HEK293T (cell line): ENCODE measurements around the gene MFSD2A.
A peak's percentile ranks its signal among the peaks of the same experiment; 100 is the strongest.

ENCODE experiments used
- CTCF ChIA-PET: fragments of 350-600 bp; formaldehyde crosslinking; extraction: SDS; loops from one replicate; lab custom pipeline; 2021; ENCODE audit warnings: antibody characterized with exemption, inconsistent platforms; lab: Yijun Ruan, JAX
- POLR2A ChIA-PET: fragments of 350-600 bp; formaldehyde crosslinking; extraction: SDS; loops from one replicate; lab custom pipeline; 2020; ENCODE audit warnings: antibody characterized with exemption, inconsistent platforms; lab: Yijun Ruan, JAX
- DNase-seq: peaks from one replicate; pipeline ENCODE4 v3.0.0; 2012; ENCODE audit warnings: mixed read lengths; ENCODE audit errors: extremely low spot score
- ARNT ChIP-seq: fragments of 450-650 bp; IDR thresholded peaks from 2 replicates; pipeline ENCODE4 v1.6.1; 2017; ENCODE audit warnings: mild to moderate bottlenecking
- BHLHE40 ChIP-seq: fragments of 450-650 bp; IDR thresholded peaks from 2 replicates; pipeline ENCODE4 v1.6.1; 2016; ENCODE audit warnings: mild to moderate bottlenecking, moderate library complexity, borderline replicate concordance
- CTBP1 ChIP-seq: fragments of 450-650 bp; IDR thresholded peaks from 2 replicates; pipeline ENCODE4 v1.6.1; 2016; ENCODE audit warnings: borderline replicate concordance
- ELF4 ChIP-seq: fragments of 450-650 bp; IDR thresholded peaks from 2 replicates; pipeline ENCODE4 v1.6.1; 2017; ENCODE audit warnings: antibody characterized with exemption
- FOXA1 ChIP-seq: fragments of 450-650 bp; IDR thresholded peaks from 2 replicates; pipeline ENCODE4 v1.6.1; 2016; ENCODE audit warnings: mild to moderate bottlenecking
- FOXK2 ChIP-seq: fragments of 450-650 bp; IDR thresholded peaks from 2 replicates; pipeline ENCODE4 v1.6.1; 2016; ENCODE audit warnings: mild to moderate bottlenecking
- FOXM1 ChIP-seq: fragments of 450-650 bp; IDR thresholded peaks from 2 replicates; pipeline ENCODE4 v1.6.1; 2017; ENCODE audit warnings: mild to moderate bottlenecking, borderline replicate concordance
- HDGF ChIP-seq: fragments of 450-650 bp; IDR thresholded peaks from 2 replicates; pipeline ENCODE4 v1.6.1; 2017; ENCODE audit warnings: antibody characterized with exemption, borderline replicate concordance
- L3MBTL2 ChIP-seq: fragments of 450-650 bp; conservative IDR thresholded peaks from 2 replicates; pipeline ENCODE4 v1.6.1; 2016; ENCODE audit warnings: mild to moderate bottlenecking
- LEF1 ChIP-seq: fragments of 450-650 bp; IDR thresholded peaks from 2 replicates; pipeline ENCODE4 v1.6.1; 2017; ENCODE audit warnings: mild to moderate bottlenecking, borderline replicate concordance
- NFRKB ChIP-seq: fragments of 450-650 bp; IDR thresholded peaks from 2 replicates; pipeline ENCODE4 v1.6.1; 2016; ENCODE audit warnings: mild to moderate bottlenecking, moderate library complexity
- SP1 ChIP-seq: fragments of 450-650 bp; IDR thresholded peaks from 2 replicates; pipeline ENCODE4 v1.6.1; 2017
- SUZ12 ChIP-seq: fragments of 450-650 bp; IDR thresholded peaks from 2 replicates; pipeline ENCODE4 v1.6.1; 2016; ENCODE audit warnings: mild to moderate bottlenecking
- TARDBP ChIP-seq: fragments of 450-650 bp; IDR thresholded peaks from 2 replicates; pipeline ENCODE4 v1.6.1; 2016
- ZNF384 ChIP-seq: fragments of 450-650 bp; IDR thresholded peaks from 2 replicates; pipeline ENCODE4 v1.6.1; 2016
- TF ChIP-seq, protein P1 (sequence below): fragments of 450-650 bp; IDR thresholded peaks from 2 replicates; pipeline ENCODE4 v1.6.1; 2016

Gene MFSD2A

DNA sequence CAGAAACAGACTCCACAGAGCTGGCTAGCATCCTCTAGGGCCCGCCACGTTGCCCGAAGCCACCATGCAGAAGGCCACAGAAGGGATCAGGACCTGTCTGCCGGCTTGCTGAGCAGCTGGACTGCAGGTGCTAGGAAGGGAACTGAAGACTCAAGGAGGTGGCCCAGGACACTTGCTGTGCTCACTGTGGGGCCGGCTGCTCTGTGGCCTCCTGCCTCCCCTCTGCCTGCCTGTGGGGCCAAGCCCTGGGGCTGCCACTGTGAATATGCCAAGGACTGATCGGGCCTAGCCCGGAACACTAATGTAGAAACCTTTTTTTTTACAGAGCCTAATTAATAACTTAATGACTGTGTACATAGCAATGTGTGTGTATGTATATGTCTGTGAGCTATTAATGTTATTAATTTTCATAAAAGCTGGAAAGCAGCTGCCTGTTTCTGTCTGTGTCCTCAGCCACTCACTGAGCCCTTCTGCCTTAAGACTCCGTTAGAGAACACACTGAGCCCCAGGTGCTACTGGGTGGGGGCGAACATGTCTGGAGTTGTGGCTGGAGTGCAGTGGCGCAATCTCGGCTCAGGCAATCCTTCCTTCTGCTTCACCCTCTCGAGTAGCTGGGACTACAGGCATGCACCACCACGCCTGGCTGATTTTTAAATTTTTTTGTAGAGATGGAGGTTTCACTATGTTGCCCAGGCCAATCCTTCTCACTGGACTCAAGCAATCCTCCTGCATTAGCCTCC, 14.8 kb downstream of the MFSD2A start:
- DNase-seq = no peak
- POLR2A ChIA-PET = no interaction called here
- CTCF ChIA-PET = interaction anchor here (1.0 to 1.5 kb wide), 2 partner anchors 50 kb away, joined by 3 to 8 read pairs; no protein-coding TSS in a partner anchor
- TF ChIP-seq ARNT (no peak), NFRKB (no peak), FOXK2 (no peak), BHLHE40 (no peak), HDGF (no peak), ZNF384 (no peak), SP1 (no peak), FOXM1 (no peak), SUZ12 (no peak), FOXA1 (no peak), LEF1 (no peak), TARDBP (no peak), L3MBTL2 (no peak)
- TF ChIP-seq, protein P1, sequence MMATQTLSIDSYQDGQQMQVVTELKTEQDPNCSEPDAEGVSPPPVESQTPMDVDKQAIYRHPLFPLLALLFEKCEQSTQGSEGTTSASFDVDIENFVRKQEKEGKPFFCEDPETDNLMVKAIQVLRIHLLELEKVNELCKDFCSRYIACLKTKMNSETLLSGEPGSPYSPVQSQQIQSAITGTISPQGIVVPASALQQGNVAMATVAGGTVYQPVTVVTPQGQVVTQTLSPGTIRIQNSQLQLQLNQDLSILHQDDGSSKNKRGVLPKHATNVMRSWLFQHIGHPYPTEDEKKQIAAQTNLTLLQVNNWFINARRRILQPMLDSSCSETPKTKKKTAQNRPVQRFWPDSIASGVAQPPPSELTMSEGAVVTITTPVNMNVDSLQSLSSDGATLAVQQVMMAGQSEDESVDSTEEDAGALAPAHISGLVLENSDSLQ = no peak

DNA sequence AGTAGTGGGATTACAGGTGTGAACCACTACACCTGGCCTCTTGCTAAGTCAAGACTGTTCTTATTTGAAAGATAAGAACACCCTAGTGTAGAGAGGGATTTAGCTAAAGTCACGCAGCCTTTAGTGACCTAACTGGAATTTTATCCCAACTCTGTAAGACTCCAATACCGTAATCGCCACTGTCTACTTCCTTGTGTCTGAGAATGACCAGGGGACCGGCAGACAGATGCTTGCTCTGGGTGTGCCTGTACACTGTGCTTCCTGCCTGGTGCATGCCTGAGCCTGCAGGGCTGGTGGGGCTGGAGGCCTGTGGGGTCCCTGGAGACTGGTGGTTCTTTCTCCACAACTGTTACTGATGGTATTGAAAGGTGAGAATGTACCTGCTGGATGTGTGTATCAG, 15.3 kb downstream of the MFSD2A start:
- DNase-seq = no peak
- TF ChIP-seq LEF1 (no peak), ARNT (no peak), CTBP1 (no peak), L3MBTL2 (no peak), FOXA1 (no peak)
- ChIA-PET POLR2A (no interaction called here), CTCF (interaction anchor here (1.5 kb wide), 1 partner anchor 51 kb away, joined by 8 read pairs; no protein-coding TSS in a partner anchor)

DNA sequence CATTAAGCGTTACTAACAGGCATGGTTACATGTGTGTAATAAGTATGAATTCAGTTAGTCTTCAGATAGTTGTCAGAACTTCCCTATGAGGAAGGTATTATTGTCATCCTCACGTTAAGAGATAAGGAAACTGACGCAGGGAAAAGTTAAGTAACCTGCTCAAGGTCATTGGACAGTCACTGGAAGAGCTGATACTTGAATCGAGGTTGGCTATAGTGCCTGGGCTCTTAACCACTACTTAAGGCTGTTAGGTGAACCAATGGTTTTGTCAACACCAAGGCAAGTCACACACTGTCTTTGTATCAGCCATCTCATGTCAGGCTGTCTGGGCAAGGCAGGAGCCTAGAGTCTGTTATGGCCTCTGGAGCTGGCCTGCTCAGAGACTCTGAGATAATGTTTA, 16.2 kb downstream of the MFSD2A start:
- no peak for DNase-seq
- ChIA-PET POLR2A (interaction anchor here (1.3 to 1.4 kb wide), 2 partner anchors 15 to 52 kb away, joined by 3 to 4 read pairs; no protein-coding TSS in a partner anchor), CTCF (interaction anchor here (1.4 to 2.0 kb wide), 3 partner anchors 45 to 155 kb away, joined by 5 to 8 read pairs (median 5); no protein-coding TSS in a partner anchor)
- TF ChIP-seq, protein P1 = no peak
- TF ChIP-seq HDGF = no peak
- no peak for TF ChIP-seq LEF1
- no peak for TF ChIP-seq FOXA1
- no peak for TF ChIP-seq FOXM1
- no peak for TF ChIP-seq SUZ12
- no peak for TF ChIP-seq SP1
- TF ChIP-seq FOXK2 = no peak
- no peak for TF ChIP-seq ZNF384
- TF ChIP-seq ARNT = no peak
- TF ChIP-seq TARDBP = no peak
- no peak for TF ChIP-seq BHLHE40
- no peak for TF ChIP-seq L3MBTL2
- TF ChIP-seq CTBP1 = no peak
- TF ChIP-seq NFRKB = no peak
- no peak for TF ChIP-seq ELF4

DNA sequence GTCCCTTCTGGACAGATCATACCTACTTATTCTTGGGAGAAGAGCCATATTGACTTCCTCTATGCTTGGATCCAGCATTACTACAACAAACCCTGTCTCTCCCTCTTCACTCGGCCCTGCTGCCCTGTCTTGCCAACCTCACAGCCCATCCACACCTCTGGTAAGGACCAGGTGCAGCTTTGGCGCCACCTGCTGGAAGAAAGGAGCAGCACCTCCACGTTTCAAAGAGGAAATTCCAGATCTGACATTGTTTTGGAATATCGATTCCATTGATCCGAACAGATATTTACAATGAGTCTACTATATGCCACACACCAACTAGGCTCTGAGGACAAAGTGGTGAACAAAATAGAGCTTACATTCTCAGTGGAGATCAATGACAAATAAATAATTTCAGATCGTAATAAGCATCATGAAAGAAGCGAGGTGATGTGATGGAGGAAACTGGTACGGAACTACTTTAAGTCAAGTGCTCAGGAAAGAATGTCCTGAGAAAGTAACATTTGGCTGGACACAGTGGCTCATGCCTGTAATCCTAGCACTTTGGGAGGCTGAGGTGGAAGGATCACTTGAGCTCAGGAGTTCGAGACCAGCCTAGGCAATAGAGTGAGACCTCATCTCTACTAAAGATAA, 18.7 kb downstream of the MFSD2A start:
- ChIA-PET POLR2A (interaction anchor here (0.7 kb wide), 1 partner anchor 13 kb away, joined by 3 read pairs; no protein-coding TSS in a partner anchor), CTCF (interaction anchor here (0.6 to 4.0 kb wide), 16 partner anchors 9 to 465 kb away, joined by 3 to 58 read pairs (median 4); no protein-coding TSS in a partner anchor)
- TF ChIP-seq CTBP1 = no peak
- TF ChIP-seq LEF1 = no peak
- no peak for TF ChIP-seq HDGF
- no peak for TF ChIP-seq NFRKB
- TF ChIP-seq FOXM1 = no peak
- no peak for TF ChIP-seq FOXK2
- TF ChIP-seq BHLHE40 = no peak
- no peak for TF ChIP-seq ELF4
- no peak for TF ChIP-seq SP1
- TF ChIP-seq, protein P1 = no peak
- no peak for TF ChIP-seq FOXA1
- TF ChIP-seq ZNF384 = no peak
- TF ChIP-seq ARNT = no peak
- TF ChIP-seq L3MBTL2 = no peak
- no peak for TF ChIP-seq SUZ12
- TF ChIP-seq TARDBP = no peak
- DNase-seq = peak; percentile 83

DNA sequence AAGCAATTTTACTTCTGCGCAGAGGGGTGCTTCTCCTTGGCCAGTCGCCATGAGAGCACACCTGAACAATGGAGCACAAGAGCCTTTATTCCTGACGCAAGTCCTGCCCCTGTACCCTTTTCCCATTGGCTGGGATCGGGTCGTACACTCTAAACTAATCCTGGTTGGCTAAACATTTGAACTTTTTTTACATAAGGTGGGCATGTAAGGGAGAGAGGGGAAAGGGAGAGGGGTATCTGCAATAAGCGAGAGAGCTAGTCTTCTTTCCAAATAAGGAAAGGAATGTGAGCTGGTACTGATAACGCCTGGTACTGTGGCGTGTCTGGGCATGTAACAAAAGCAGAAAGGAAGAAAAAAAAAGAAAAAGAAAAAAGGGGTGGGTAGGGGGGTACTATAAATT, 21.8 kb downstream of the MFSD2A start:
- ChIA-PET CTCF (interaction anchor here (0.6 to 0.7 kb wide), 2 partner anchors 75 to 243 kb away, joined by 3 read pairs; partner anchors contain the start of gene MYCL), POLR2A (no interaction called here)
- TF ChIP-seq TARDBP (no peak), CTBP1 (no peak), LEF1 (no peak), ZNF384 (no peak), L3MBTL2 (no peak), BHLHE40 (no peak), HDGF (no peak), SP1 (no peak), SUZ12 (no peak), FOXK2 (no peak), FOXM1 (no peak), ARNT (no peak), FOXA1 (no peak), ELF4 (no peak), NFRKB (no peak)
- TF ChIP-seq, protein P1 = no peak
- no peak for DNase-seq
